GM04504 (cell line): Measurements from ENCODE around the gene ARID5B.

Experiments
- DNase-seq: peaks from one replicate; pipeline ENCODE4 v3.0.0-alpha.2; 2012; ENCODE audit warnings: low read depth

The ARID5B gene

GRCh38 chr10:62077330-62078015 lies 176.0 kb downstream of the ARID5B start:
- no peak for DNase-seq

- DNase-seq = no peak
These were observed 178.5 kb downstream of the ARID5B start for GRCh38 chr10:62079885-62080559.

- DNase-seq = no peak
These were observed 179.4 kb downstream of the ARID5B start for GRCh38 chr10:62080905-62081304.

GRCh38 chr10:62081341-62082270 lies 180.1 kb downstream of the ARID5B start:
- no peak for DNase-seq

- DNase-seq = no peak
These were observed 180.8 kb downstream of the ARID5B start for GRCh38 chr10:62082271-62082656.

- no peak for DNase-seq
These were observed 181.4 kb downstream of the ARID5B start for GRCh38 chr10:62082729-62083411.

GRCh38 chr10:62083412-62084267 lies 182.1 kb downstream of the ARID5B start:
- DNase-seq = no peak

GRCh38 chr10:62084451-62084850 lies 183.0 kb downstream of the ARID5B start:
- DNase-seq = no peak

GRCh38 chr10:62085404-62085803 lies 183.9 kb downstream of the ARID5B start:
- no peak for DNase-seq

- no peak for DNase-seq
These were observed 184.3 kb downstream of the ARID5B start for GRCh38 chr10:62085821-62086220.

- no peak for DNase-seq
These were observed 185.8 kb downstream of the ARID5B start for GRCh38 chr10:62087329-62087728.

GRCh38 chr10:62088786-62089185 lies 187.3 kb downstream of the ARID5B start:
- no peak for DNase-seq

GRCh38 chr10:62092301-62093030 lies 191.0 kb downstream of the ARID5B start:
- no peak for DNase-seq

GRCh38 chr10:62093863-62094291 lies 192.4 kb downstream of the ARID5B start:
- DNase-seq = peak; percentile 48

GRCh38 chr10:62095181-62096122 lies 194.0 kb downstream of the ARID5B start:
- DNase-seq = peak; percentile 50

- DNase-seq = no peak
These were observed 194.9 kb downstream of the ARID5B start for GRCh38 chr10:62096256-62096933.

GRCh38 chr10:62098278-62099121 lies 197.0 kb downstream of the ARID5B start:
- DNase-seq = no peak

GRCh38 chr10:62099299-62099698 lies 197.8 kb downstream of the ARID5B start:
- DNase-seq = no peak
